GM21528 (cell line): Measurements from ENCODE around the gene POLR1A.
"Not testable (repeated sequence)": the region's sequence is repeated elsewhere in the genome, so short reads cannot be mapped to it uniquely, and the experiment has no call there.

Experiments
- ATAC-seq: cut with Tn5 transposase; IDR thresholded peaks from one replicate; pipeline ENCODE4 v1.9.1; 2021; ENCODE audit warnings: mild to moderate bottlenecking, moderate library complexity; ENCODE audit not compliant: unreplicated experiment, low FRiP score

Gene POLR1A

GRCh38 chr2:86001326-86001725 is 104.4 kb downstream of the POLR1A start:
- no peak for ATAC-seq

GRCh38 chr2:86000938-86001312 is 104.8 kb downstream of the POLR1A start:
- ATAC-seq, result no peak

- no peak for ATAC-seq
Measured at GRCh38 chr2:86000131-86000937, 105.4 kb downstream of the POLR1A start.

- peak; percentile 83 for ATAC-seq
Measured at GRCh38 chr2:85999061-85999831, 106.4 kb downstream of the POLR1A start.

- no peak for ATAC-seq
Measured at GRCh38 chr2:85998071-85998991, 107.4 kb downstream of the POLR1A start.

- no peak for ATAC-seq
Measured at GRCh38 chr2:85997017-85997970, 108.4 kb downstream of the POLR1A start.

GRCh38 chr2:85996591-85996990 is 109.1 kb downstream of the POLR1A start:
- ATAC-seq, result no peak

- no peak for ATAC-seq
Measured at GRCh38 chr2:85995648-85996529, 109.8 kb downstream of the POLR1A start.

GRCh38 chr2:85994897-85995647 is 110.6 kb downstream of the POLR1A start:
- no peak for ATAC-seq

- ATAC-seq, result peak; percentile 18
Measured at GRCh38 chr2:85994421-85994777, 111.3 kb downstream of the POLR1A start.

GRCh38 chr2:85992611-85993010 is 113.1 kb downstream of the POLR1A start:
- ATAC-seq, result no peak

GRCh38 chr2:85992053-85992452 is 113.6 kb downstream of the POLR1A start:
- not testable (repeated sequence) for ATAC-seq

GRCh38 chr2:85990084-85990483 is 115.6 kb downstream of the POLR1A start:
- ATAC-seq, result no peak

- no peak for ATAC-seq
Measured at GRCh38 chr2:85989288-85989865, 116.3 kb downstream of the POLR1A start.

- no peak for ATAC-seq
Measured at GRCh38 chr2:85988914-85989270, 116.8 kb downstream of the POLR1A start.

- no peak for ATAC-seq
Measured at GRCh38 chr2:85988175-85988913, 117.3 kb downstream of the POLR1A start.
